ENCODE results near the gene KMO. TPM values are rescaled to one million over a fixed set of nuclear protein-coding genes. Genes with fewer than 3 reads are reported as not detected.

Gene KMO
- total and polyA plus RNA-seq, 2 of the 8 experiments (the other 6 are each of a cell fraction or from before 2014, with no cell fraction given) = not detected

DNA sequence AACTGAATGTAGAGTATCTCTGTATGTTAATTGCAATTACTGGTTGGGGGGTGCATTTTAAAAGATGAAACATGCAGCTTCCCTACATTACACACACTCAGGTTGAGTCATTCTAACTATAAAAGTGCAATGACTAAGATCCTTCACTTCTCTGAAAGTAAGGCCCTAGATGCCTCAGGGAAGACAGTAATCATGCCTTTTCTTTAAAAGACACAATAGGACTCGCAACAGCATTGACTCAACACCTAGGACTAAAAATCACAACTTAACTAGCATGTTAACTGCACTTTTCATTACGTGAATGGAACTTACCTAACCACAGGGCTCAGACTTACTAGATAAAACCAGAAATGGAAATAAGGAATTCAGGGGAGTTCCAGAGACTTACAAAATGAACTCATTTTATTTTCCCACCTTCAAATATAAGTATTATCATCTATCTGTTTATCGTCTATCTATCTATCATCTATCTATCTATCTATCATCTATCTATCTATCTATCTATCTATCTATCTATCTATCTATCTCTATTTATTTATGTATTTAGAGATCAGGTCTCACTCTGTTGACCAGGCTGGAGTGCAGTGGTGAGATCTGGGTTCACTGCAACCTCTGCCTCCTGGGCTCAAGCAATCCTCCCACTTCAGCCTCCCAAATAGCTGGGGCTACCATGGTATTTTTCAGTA lies 60.2 kb downstream of the KMO start (continued):
- TF ChIP-seq, protein P1, sequence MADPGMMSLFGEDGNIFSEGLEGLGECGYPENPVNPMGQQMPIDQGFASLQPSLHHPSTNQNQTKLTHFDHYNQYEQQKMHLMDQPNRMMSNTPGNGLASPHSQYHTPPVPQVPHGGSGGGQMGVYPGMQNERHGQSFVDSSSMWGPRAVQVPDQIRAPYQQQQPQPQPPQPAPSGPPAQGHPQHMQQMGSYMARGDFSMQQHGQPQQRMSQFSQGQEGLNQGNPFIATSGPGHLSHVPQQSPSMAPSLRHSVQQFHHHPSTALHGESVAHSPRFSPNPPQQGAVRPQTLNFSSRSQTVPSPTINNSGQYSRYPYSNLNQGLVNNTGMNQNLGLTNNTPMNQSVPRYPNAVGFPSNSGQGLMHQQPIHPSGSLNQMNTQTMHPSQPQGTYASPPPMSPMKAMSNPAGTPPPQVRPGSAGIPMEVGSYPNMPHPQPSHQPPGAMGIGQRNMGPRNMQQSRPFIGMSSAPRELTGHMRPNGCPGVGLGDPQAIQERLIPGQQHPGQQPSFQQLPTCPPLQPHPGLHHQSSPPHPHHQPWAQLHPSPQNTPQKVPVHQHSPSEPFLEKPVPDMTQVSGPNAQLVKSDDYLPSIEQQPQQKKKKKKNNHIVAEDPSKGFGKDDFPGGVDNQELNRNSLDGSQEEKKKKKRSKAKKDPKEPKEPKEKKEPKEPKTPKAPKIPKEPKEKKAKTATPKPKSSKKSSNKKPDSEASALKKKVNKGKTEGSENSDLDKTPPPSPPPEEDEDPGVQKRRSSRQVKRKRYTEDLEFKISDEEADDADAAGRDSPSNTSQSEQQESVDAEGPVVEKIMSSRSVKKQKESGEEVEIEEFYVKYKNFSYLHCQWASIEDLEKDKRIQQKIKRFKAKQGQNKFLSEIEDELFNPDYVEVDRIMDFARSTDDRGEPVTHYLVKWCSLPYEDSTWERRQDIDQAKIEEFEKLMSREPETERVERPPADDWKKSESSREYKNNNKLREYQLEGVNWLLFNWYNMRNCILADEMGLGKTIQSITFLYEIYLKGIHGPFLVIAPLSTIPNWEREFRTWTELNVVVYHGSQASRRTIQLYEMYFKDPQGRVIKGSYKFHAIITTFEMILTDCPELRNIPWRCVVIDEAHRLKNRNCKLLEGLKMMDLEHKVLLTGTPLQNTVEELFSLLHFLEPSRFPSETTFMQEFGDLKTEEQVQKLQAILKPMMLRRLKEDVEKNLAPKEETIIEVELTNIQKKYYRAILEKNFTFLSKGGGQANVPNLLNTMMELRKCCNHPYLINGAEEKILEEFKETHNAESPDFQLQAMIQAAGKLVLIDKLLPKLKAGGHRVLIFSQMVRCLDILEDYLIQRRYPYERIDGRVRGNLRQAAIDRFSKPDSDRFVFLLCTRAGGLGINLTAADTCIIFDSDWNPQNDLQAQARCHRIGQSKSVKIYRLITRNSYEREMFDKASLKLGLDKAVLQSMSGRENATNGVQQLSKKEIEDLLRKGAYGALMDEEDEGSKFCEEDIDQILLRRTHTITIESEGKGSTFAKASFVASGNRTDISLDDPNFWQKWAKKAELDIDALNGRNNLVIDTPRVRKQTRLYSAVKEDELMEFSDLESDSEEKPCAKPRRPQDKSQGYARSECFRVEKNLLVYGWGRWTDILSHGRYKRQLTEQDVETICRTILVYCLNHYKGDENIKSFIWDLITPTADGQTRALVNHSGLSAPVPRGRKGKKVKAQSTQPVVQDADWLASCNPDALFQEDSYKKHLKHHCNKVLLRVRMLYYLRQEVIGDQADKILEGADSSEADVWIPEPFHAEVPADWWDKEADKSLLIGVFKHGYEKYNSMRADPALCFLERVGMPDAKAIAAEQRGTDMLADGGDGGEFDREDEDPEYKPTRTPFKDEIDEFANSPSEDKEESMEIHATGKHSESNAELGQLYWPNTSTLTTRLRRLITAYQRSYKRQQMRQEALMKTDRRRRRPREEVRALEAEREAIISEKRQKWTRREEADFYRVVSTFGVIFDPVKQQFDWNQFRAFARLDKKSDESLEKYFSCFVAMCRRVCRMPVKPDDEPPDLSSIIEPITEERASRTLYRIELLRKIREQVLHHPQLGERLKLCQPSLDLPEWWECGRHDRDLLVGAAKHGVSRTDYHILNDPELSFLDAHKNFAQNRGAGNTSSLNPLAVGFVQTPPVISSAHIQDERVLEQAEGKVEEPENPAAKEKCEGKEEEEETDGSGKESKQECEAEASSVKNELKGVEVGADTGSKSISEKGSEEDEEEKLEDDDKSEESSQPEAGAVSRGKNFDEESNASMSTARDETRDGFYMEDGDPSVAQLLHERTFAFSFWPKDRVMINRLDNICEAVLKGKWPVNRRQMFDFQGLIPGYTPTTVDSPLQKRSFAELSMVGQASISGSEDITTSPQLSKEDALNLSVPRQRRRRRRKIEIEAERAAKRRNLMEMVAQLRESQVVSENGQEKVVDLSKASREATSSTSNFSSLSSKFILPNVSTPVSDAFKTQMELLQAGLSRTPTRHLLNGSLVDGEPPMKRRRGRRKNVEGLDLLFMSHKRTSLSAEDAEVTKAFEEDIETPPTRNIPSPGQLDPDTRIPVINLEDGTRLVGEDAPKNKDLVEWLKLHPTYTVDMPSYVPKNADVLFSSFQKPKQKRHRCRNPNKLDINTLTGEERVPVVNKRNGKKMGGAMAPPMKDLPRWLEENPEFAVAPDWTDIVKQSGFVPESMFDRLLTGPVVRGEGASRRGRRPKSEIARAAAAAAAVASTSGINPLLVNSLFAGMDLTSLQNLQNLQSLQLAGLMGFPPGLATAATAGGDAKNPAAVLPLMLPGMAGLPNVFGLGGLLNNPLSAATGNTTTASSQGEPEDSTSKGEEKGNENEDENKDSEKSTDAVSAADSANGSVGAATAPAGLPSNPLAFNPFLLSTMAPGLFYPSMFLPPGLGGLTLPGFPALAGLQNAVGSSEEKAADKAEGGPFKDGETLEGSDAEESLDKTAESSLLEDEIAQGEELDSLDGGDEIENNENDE (IDR thresholded peaks at IDR 0.05; ENCODE audit: insufficient replicate concordance, low read length) = no peak
- TF ChIP-seq NANOG (IDR thresholded peaks at IDR 0.05; ENCODE audit: insufficient read depth, low read depth, low read length, poor library complexity, severe bottlenecking) (no peak), NRF1 (IDR thresholded peaks at IDR 0.05; ENCODE audit: low read depth, low read length) (no peak), SP1 (IDR thresholded peaks at IDR 0.05; ENCODE audit: low read depth, low read length) (no peak), SIX5 (IDR thresholded peaks at IDR 0.05; ENCODE audit: low read depth, low read length) (no peak), TAF1 (IDR thresholded peaks at IDR 0.05; ENCODE audit: low read depth, low read length) (no peak)
- TF ChIP-seq, protein P2, sequence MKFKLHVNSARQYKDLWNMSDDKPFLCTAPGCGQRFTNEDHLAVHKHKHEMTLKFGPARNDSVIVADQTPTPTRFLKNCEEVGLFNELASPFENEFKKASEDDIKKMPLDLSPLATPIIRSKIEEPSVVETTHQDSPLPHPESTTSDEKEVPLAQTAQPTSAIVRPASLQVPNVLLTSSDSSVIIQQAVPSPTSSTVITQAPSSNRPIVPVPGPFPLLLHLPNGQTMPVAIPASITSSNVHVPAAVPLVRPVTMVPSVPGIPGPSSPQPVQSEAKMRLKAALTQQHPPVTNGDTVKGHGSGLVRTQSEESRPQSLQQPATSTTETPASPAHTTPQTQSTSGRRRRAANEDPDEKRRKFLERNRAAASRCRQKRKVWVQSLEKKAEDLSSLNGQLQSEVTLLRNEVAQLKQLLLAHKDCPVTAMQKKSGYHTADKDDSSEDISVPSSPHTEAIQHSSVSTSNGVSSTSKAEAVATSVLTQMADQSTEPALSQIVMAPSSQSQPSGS (IDR thresholded peaks at IDR 0.05; ENCODE audit: low read length) = no peak
